ENCODE data around the gene TRNP1.

The TRNP1 gene

GRCh38 chr1:27049607-27050006 is 56.1 kb downstream of the TRNP1 start:
- no peak for TF ChIP-seq CTCF (IDR thresholded peaks at IDR 0.05)
- no peak overlapping the region for H3K4me3 ChIP-seq
- H3K4me1 ChIP-seq = peaks cover 0 to 7% (median 5%) of the 10 kb centered on the region in 4 donors
- peaks cover 0 to 7% of the 10 kb centered on the region in 2 donors for H3K27me3 ChIP-seq
- no peak overlapping the region for H3K27ac ChIP-seq
- DNase-seq = no peak
- intact Hi-C loops (cut with DNase I; ENCODE audit: low total_unique reads) = loop anchor here (10.0 kb wide), 1 partner anchor 245 kb away; no protein-coding TSS in a partner anchor
- H3K9me3 ChIP-seq = no peaks in the 10 kb centered on the region
- H3K36me3 ChIP-seq = no peaks in the 10 kb centered on the region

All from tibial artery (tissue), 4 donors.